HepG2 (cell line): ENCODE measurements around the gene KPNB1. TPM values are rescaled to one million over a fixed set of nuclear protein-coding genes. Genes with fewer than 3 reads are reported as not detected.
A peak's percentile ranks its signal among the peaks of the same experiment; 100 is the strongest.

Source experiments
- ETV5 ChIP-seq: IDR thresholded peaks from 2 replicates; pipeline ENCODE4 v1.6.1; 2018; ENCODE audit warnings: missing biosample characterization, missing genetic modification reagents, inconsistent platforms, borderline replicate concordance
- FOSL1 ChIP-seq: sonication (generic); formaldehyde crosslinking; IDR thresholded peaks from 2 replicates; pipeline ENCODE4 v1.9.0; 2021; ENCODE audit warnings: missing genetic modification reagents, borderline replicate concordance
- GZF1 ChIP-seq: sonication (generic); formaldehyde crosslinking; IDR thresholded peaks from 2 replicates; pipeline ENCODE4 v1.5.1; 2020; ENCODE audit warnings: mild to moderate bottlenecking, missing genetic modification reagents
- NKX3-1 ChIP-seq: sonication (generic); formaldehyde crosslinking; IDR thresholded peaks from 2 replicates; pipeline ENCODE4 v1.5.0; 2020; ENCODE audit warnings: missing genetic modification reagents
- PAF1 ChIP-seq: IDR thresholded peaks from 2 replicates; pipeline ENCODE4 v1.6.1; 2016; ENCODE audit warnings: missing genetic modification reagents, missing compliant biosample characterization
- PHF8 ChIP-seq: sonication (generic); formaldehyde crosslinking; IDR thresholded peaks from 2 replicates; pipeline ENCODE4 v1.5.0; 2020; ENCODE audit warnings: missing genetic modification reagents
- POLR2A ChIP-seq, 2 experiments: IDR thresholded peaks; 2 replicates each; pipeline ENCODE4 v1.6.1; 2011; ENCODE audit warnings: low read depth in 2 of 2, low read length in 2 of 2, mild to moderate bottlenecking in 1 of 2, moderate library complexity in 1 of 2; ENCODE audit not compliant: insufficient read depth in 1 of 2
- ZFP36 ChIP-seq: fragments of 150-350 bp; IDR thresholded peaks from 2 replicates; pipeline ENCODE4 v1.6.1; 2018; ENCODE audit warnings: borderline replicate concordance, low read length, low read depth; ENCODE audit not compliant: partially characterized antibody
- ZFP90 ChIP-seq: sonication (generic); formaldehyde crosslinking; IDR thresholded peaks from 2 replicates; pipeline ENCODE4 v1.8.0; 2022; ENCODE audit warnings: missing genetic modification reagents, mild to moderate bottlenecking, inconsistent platforms, borderline replicate concordance
- ZFYVE20 ChIP-seq: sonication (generic); formaldehyde crosslinking; IDR thresholded peaks from 2 replicates; pipeline ENCODE4 v1.8.0; 2023; ENCODE audit warnings: low read depth, mild to moderate bottlenecking, moderate library complexity, missing genetic modification reagents, borderline replicate concordance
- ZNF350 ChIP-seq: sonication (generic); formaldehyde crosslinking; IDR thresholded peaks from 2 replicates; pipeline ENCODE4 v1.4.0; 2020; ENCODE audit warnings: mild to moderate bottlenecking, low read depth, missing genetic modification reagents, borderline replicate concordance
- ZNF674 ChIP-seq: sonication (generic); formaldehyde crosslinking; IDR thresholded peaks from 2 replicates; pipeline ENCODE4 v1.5.0; 2020; ENCODE audit warnings: low read depth, mild to moderate bottlenecking, missing genetic modification reagents
- ZNF761 ChIP-seq: sonication (generic); formaldehyde crosslinking; conservative IDR thresholded peaks from 2 replicates; pipeline ENCODE4 v1.4.0; 2020; ENCODE audit warnings: mild to moderate bottlenecking, missing genetic modification reagents
- polyA plus RNA-seq, 8 experiments: library from polyadenylated mRNA; depleted of rRNA in 3 of 8; stranded (reverse) in 7 of 8; unstranded in 1 of 8; fragments of >200 nt; fragmentation: Illumina TruSeq in 4 of 8; extraction: Trizol in 4 of 8; gene quantifications; 2 replicates each; pipeline versions ENCODE4 v1.2.1 to v1.2.3, GENCODE V29; 2011 to 2016; ENCODE audit warnings: low read depth in 4 of 8, missing spikeins in 1 of 8, mixed read lengths in 1 of 8; ENCODE audit not compliant: insufficient read depth in 1 of 8
- total RNA-seq, 5 experiments: library from RNA; depleted of rRNA; stranded (reverse); fragments of >200 nt; fragmentation: Illumina TruSeq; extraction: Trizol; gene quantifications; 2 replicates each; pipeline ENCODE4 v1.2.3, GENCODE V29; 2016; ENCODE audit warnings: low read depth in 1 of 5
- TF ChIP-seq, protein P1 (sequence below): sonication (generic); formaldehyde crosslinking; IDR thresholded peaks from 2 replicates; pipeline ENCODE4 v1.4.0; 2020; ENCODE audit warnings: missing genetic modification reagents
- TF ChIP-seq, protein P2 (sequence below): sonication (generic); formaldehyde crosslinking; IDR thresholded peaks from 2 replicates; pipeline ENCODE4 v1.4.0; 2020; ENCODE audit warnings: missing genetic modification reagents
- TF ChIP-seq, protein P3 (sequence below): sonication (generic); formaldehyde crosslinking; IDR thresholded peaks from 2 replicates; pipeline ENCODE4 v1.5.1; 2020; ENCODE audit warnings: missing genetic modification reagents, mild to moderate bottlenecking, borderline replicate concordance
- TF ChIP-seq, protein P4 (sequence below): sonication (generic); formaldehyde crosslinking; IDR thresholded peaks from 2 replicates; pipeline ENCODE4 v1.9.0; 2021; ENCODE audit warnings: missing genetic modification reagents, borderline replicate concordance
- TF ChIP-seq, protein P5 (sequence below): IDR thresholded peaks from 2 replicates; pipeline ENCODE4 v1.6.1; 2016; ENCODE audit warnings: missing compliant biosample characterization, missing genetic modification reagents, borderline replicate concordance
- TF ChIP-seq, protein P6 (sequence below): conservative IDR thresholded peaks from 2 replicates; pipeline ENCODE4 v1.6.1; 2018; ENCODE audit warnings: missing genetic modification reagents
- TF ChIP-seq, protein P7 (sequence below): IDR thresholded peaks from 2 replicates; pipeline ENCODE4 v1.6.1; 2016; ENCODE audit warnings: low read depth, borderline replicate concordance

The KPNB1 gene
- total and polyA plus RNA-seq, 2 of the 13 experiments (the other 11 are each of a cell fraction or from before 2014, with no cell fraction given) = 164 to 424 TPM

DNA sequence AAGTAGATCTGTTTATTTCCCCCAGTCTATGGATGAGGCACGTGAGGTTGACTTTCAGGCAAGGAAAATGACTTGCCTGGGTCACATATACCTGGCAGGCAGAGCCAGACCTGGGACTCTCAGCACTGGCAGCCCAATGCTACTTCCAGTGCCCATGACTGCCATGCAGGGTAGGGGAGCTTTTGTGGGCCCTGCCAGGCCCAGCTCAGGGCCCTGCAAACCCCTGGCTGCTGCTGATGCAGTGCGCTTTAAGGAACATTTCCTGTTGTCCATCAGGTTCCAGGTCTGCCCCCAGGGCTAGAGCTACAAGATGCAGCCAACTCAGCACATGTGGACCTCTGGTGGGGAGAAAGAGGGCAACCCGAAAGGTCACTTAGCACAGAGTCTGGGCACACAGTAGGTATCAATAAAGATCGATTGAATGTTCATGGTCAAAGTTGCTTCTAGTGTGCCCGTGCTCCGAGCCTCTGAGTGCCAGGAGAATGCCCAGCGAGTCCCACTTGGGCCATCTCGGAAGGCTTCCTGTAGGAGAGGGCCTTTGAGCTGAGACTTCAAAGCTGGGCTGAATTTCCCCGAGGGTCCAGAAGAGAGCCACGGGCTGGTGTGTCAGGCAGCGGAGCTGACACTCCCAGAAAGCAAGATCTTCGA, 82.8 kb downstream of the KPNB1 start (continued):
- TF ChIP-seq, protein P1, sequence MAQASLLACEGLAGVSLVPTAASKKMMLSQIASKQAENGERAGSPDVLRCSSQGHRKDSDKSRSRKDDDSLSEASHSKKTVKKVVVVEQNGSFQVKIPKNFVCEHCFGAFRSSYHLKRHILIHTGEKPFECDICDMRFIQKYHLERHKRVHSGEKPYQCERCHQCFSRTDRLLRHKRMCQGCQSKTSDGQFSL (CRISPR knock-in tag) = no peak
- TF ChIP-seq ETV5 (no peak), ZNF674 (no peak), ZNF761 (CRISPR knock-in tag) (0 out of 2 replicates have a peak, but pooled peaks have one; percentile 17), ZFYVE20 (0 out of 2 replicates have a peak, but pooled peaks have one; percentile 41), ZFP90 (CRISPR knock-in tag) (no peak), POLR2A (IDR thresholded peaks at IDR 0.05; ENCODE audit: insufficient read depth in 1 of 2, low read depth in 2 of 2, low read length in 2 of 2) (no peak), GZF1 (no peak), PAF1 (CRISPR knock-in tag) (no peak), FOSL1 (no peak), ZFP36 (peak; percentile 64), NKX3-1 (CRISPR knock-in tag) (no peak), ZNF350 (CRISPR knock-in tag) (0 out of 2 replicates have a peak, but pooled peaks have one; percentile 23), PHF8 (CRISPR knock-in tag) (no peak)
- TF ChIP-seq, protein P2, sequence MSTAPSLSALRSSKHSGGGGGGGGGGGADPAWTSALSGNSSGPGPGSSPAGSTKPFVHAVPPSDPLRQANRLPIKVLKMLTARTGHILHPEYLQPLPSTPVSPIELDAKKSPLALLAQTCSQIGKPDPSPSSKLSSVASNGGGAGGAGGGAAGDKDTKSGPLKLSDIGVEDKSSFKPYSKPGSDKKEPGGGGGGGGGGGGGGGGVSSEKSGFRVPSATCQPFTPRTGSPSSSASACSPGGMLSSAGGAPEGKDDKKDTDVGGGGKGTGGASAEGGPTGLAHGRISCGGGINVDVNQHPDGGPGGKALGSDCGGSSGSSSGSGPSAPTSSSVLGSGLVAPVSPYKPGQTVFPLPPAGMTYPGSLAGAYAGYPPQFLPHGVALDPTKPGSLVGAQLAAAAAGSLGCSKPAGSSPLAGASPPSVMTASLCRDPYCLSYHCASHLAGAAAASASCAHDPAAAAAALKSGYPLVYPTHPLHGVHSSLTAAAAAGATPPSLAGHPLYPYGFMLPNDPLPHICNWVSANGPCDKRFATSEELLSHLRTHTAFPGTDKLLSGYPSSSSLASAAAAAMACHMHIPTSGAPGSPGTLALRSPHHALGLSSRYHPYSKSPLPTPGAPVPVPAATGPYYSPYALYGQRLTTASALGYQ (CRISPR knock-in tag) = no peak
- TF ChIP-seq, protein P3, sequence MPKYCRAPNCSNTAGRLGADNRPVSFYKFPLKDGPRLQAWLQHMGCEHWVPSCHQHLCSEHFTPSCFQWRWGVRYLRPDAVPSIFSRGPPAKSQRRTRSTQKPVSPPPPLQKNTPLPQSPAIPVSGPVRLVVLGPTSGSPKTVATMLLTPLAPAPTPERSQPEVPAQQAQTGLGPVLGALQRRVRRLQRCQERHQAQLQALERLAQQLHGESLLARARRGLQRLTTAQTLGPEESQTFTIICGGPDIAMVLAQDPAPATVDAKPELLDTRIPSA = no peak
- TF ChIP-seq, protein P4, sequence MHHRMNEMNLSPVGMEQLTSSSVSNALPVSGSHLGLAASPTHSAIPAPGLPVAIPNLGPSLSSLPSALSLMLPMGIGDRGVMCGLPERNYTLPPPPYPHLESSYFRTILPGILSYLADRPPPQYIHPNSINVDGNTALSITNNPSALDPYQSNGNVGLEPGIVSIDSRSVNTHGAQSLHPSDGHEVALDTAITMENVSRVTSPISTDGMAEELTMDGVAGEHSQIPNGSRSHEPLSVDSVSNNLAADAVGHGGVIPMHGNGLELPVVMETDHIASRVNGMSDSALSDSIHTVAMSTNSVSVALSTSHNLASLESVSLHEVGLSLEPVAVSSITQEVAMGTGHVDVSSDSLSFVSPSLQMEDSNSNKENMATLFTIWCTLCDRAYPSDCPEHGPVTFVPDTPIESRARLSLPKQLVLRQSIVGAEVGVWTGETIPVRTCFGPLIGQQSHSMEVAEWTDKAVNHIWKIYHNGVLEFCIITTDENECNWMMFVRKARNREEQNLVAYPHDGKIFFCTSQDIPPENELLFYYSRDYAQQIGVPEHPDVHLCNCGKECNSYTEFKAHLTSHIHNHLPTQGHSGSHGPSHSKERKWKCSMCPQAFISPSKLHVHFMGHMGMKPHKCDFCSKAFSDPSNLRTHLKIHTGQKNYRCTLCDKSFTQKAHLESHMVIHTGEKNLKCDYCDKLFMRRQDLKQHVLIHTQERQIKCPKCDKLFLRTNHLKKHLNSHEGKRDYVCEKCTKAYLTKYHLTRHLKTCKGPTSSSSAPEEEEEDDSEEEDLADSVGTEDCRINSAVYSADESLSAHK (CRISPR knock-in tag) = no peak
- TF ChIP-seq, protein P5, sequence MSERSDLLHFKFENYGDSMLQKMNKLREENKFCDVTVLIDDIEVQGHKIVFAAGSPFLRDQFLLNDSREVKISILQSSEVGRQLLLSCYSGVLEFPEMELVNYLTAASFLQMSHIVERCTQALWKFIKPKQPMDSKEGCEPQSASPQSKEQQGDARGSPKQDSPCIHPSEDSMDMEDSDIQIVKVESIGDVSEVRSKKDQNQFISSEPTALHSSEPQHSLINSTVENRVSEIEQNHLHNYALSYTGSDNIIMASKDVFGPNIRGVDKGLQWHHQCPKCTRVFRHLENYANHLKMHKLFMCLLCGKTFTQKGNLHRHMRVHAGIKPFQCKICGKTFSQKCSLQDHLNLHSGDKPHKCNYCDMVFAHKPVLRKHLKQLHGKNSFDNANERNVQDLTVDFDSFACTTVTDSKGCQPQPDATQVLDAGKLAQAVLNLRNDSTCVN (CRISPR knock-in tag) = no peak
- TF ChIP-seq, protein P6, sequence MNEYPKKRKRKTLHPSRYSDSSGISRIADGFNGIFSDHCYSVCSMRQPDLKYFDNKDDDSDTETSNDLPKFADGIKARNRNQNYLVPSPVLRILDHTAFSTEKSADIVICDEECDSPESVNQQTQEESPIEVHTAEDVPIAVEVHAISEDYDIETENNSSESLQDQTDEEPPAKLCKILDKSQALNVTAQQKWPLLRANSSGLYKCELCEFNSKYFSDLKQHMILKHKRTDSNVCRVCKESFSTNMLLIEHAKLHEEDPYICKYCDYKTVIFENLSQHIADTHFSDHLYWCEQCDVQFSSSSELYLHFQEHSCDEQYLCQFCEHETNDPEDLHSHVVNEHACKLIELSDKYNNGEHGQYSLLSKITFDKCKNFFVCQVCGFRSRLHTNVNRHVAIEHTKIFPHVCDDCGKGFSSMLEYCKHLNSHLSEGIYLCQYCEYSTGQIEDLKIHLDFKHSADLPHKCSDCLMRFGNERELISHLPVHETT (CRISPR knock-in tag) = no peak
- TF ChIP-seq, protein P7, sequence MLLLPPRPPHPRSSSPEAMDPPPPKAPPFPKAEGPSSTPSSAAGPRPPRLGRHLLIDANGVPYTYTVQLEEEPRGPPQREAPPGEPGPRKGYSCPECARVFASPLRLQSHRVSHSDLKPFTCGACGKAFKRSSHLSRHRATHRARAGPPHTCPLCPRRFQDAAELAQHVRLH = no peak
